Ecto neural progenitor cell (in vitro differentiated cells): ENCODE data around the gene STK10.
"Not testable (repeated sequence)": the region's sequence is repeated elsewhere in the genome, so short reads cannot be mapped to it uniquely, and the experiment has no call there.

Experiments used
- DNase-seq: peaks from one replicate; pipeline ENCODE4 v3.0.0-alpha.2; 2018; ENCODE audit warnings: low spot score

The STK10 gene

DNA sequence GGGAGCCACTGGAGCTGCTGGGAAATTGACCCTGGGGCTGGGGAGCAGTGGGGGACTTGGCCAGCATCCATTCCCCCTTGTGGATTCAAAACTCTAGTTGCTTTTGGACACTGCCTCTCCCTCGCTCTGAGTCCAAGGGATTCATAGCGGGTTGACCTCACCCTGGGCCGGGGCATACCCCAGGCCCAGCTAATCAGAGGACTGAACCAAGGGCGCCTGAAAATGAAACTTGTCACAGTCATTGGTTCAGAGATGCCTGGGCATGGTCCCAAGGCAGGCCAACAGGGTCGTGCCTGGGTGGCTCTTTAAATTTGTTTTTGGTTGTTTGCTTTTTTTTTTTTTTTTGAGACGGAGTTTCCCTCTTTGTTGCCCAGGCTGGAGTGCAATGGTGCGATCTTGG is 22.6 kb downstream of the STK10 start:
- DNase-seq, result no peak

DNA sequence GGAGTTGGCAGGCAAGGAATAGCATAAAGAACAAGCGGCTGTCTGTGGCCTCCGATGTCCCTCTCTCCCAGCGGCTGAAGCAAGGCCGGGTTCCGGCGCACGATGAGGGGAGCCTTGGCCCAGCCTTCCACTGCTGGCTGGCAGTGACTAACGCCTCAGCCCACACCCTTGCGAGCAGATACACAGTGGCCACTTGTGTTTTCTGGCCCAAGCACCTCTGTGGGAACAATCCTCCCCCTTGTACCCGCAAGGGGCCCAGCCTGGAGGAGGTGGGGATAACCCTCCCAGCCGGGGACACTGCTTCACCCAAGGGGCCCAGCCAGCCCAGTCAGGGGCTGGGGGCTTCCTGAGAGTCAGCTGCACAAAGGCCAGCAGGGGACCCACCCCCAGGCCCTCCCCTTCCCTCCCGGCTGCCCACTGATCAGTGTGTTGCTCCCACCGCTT is 23.2 kb downstream of the STK10 start:
- DNase-seq, result no peak

DNA sequence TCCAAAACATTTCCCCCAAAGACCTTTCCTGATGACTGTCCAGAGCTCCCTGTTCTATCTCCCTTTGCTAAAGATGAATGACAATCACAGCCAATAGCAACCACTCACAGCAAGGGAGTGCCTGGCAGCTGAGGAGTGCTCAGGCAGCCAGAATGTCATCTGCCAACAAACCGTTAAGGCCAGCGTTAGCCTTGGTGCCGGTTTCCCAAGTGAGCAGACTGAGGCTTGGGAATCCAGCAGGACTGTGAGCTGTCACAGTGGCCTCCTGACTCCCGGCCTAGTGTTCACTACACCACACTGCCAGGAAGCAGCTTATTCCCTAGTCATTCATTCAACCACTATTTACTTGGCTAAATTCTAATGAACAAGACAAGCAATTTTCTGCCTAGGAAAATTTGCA is 24.7 kb downstream of the STK10 start:
- no peak for DNase-seq

- DNase-seq, result no peak
Observed at GRCh38 chr5:172162987-172163343, 25.1 kb downstream of the STK10 start.

- DNase-seq, result no peak
Observed at GRCh38 chr5:172162323-172162986, 25.6 kb downstream of the STK10 start.

- DNase-seq, result no peak
Observed at GRCh38 chr5:172160506-172160905, 27.5 kb downstream of the STK10 start.

- DNase-seq, result no peak
Observed at GRCh38 chr5:172159016-172159415, 29.0 kb downstream of the STK10 start.

- no peak for DNase-seq
Observed at GRCh38 chr5:172156541-172156994, 31.5 kb downstream of the STK10 start.

- not testable (repeated sequence) for DNase-seq
Observed at GRCh38 chr5:172155101-172155500, 32.9 kb downstream of the STK10 start.

- DNase-seq, result no peak
Observed at GRCh38 chr5:172153695-172154094, 34.3 kb downstream of the STK10 start.

DNA sequence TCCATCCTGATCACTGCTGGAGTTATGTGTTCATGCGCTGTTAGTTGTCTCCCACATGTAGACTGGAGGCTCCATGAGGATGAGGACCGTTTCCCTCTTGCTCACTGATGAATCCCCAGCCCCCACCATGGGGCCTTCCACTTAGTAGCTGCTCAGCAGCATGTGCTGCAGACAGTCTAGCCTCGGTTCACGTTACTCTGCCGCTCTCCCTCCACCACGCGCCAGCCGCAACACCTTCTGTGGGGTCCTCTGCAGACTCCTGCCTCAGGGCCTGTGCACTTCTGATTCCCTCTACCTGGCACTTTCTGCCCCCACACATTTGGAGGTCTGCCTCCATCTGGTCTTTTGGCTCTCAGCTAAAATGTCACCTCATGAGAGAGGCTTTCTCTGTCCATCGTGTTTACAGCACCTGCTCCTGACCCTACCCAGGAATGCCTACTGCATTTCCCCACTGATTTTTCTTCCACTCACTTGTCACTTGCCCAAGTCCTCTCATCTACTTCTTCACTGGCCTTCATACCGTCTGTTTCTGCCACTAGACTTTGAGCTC is 36.3 kb downstream of the STK10 start:
- no peak for DNase-seq

DNA sequence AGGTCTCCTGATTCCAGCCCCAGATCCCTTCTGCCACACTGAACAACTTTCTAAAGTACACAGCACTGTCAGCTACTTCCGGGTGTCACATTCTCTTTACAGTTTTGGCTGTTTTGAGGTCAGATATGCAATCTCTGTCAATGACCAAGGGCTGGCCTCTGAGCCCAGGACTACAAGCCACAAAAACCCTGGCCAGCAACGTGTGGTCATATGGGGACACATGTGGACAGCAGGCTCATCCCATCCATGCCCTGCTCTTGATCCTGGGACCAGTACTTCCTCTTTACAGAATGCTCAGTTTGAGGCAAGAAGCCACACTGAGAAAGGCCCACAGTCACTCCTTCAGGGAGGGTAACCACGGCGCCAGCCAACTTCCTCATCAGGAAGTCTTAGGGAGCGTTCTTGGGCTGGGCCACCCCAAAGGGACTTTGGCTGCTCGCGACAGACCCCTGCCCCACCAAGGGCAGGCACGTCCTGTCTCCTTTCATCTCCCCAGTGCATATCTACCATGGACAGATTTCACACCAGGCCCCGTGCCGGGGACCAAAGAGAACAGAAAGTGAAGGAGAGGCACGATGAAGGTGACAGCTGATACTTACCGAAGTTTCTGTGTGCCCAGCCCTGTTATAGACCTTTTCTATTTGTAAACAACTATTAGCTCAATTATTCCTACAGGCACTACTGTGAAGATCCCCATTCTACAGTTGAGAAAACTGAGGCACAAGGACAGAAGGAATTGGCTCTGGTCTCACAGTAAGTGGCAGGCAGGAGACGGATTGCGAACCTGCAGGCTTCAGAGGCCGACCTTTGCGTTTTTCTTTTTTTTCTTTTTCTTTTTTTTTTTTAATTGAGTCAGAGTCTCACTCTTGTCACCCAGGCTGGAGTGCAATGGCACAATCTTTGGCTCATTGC is 37.3 kb downstream of the STK10 start:
- DNase-seq, result no peak

- DNase-seq, result not testable (repeated sequence)
Observed at GRCh38 chr5:172149481-172149880, 38.5 kb downstream of the STK10 start.

GRCh38 chr5:172149073-172149472 is 39.0 kb downstream of the STK10 start:
- no peak for DNase-seq

DNA sequence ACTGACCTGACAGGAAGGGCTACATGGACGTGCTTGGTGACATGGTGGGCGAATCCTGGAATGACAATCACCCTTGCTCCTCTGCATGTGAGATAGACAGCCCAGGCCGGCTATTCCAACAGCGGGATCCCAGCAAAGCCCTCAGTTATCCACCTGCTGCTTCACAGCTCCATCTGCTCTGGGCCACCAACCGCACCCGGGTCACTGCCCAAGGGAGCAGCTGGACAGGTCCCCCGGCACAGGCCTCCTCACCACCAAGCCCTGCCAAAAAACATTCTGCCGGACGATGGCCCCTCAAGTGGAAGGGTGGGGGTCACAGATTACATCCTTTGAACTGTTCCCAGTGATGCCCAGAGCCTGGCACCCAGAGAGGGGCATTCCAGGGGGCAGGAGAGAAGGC is 39.6 kb downstream of the STK10 start:
- DNase-seq, result no peak

DNA sequence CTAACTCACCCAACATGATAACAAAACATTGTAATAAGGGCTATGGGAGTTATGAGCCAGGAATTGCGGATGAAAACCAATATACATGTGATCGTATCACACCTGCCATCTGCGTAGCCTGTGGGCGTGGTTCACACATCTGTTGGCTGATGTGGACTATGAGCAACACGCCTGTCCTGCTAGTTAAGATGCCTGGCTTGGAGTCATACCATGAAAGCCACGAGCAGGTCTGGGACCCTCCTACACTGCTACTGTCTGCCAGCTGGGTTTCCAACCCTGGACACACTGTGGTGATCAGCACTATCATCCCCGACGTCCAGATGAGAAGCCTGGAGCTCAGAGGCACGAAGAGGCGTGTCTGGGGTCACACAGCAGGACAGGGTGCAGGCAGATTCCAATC is 40.2 kb downstream of the STK10 start:
- no peak for DNase-seq

DNA sequence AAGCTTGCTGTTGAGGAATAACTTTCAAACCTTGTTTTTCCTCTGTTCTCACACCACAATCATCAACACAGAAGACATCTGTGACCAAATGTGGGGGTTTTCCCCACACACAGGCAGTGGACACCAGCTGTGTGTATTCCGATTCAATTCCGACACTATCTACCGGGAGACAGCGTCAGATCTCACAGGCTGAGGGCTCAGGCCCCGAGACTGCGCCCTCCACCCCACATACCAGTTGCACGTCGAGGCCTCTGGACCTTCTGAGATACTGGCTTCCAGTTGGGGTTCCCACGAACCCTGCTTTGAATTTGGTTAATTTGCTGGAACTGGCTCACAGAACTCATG is 41.3 kb downstream of the STK10 start:
- DNase-seq, result no peak

- DNase-seq, result no peak
Observed at GRCh38 chr5:172145870-172146747, 41.9 kb downstream of the STK10 start.

DNA sequence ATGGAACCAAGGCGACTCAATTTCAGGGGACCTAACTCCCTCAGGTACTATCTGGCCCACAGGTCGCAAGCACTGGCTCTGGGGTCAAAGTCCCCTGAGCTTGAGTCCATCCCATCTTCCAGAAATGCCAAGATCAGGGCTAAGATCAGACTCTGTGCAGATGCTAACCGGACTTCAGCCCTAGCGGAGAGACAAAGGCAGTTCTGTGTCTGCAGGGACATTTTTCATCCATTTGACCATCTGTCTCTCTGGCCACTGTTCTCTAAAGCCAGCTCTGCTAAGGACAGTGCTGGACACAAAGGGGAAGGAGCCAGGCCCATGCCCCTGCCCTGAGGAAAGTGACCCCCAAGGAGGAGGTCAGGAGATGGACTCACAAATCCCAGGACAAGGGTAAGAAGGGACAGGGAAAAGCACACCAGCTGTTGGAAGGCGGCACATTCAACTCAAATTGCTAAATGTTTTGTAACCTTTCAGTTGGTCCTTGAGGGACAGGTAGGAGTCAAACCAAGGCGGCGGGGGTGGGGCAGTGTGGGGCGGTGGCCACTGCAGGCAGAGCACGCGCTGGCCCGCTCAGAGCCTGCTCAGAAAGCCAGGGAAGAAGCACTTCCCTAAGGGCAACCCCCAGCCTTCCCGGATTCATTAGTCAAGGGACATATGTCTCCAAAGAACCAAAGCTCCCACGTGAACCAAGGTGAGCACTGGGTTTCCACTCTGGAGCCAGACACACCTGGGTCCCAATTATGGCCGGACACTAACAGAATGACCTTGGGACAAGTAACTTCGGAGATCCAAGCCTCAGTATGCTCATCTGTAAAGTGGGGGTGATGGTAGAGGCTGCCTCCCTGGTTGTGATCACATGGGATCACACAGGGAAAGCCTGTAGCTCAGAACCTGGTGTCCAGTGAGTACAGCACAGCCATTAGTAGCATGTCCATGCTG is 42.8 kb downstream of the STK10 start:
- DNase-seq, result no peak

- no peak for DNase-seq
Observed at GRCh38 chr5:172144291-172144815, 43.7 kb downstream of the STK10 start.

GRCh38 chr5:172143875-172144274 is 44.1 kb downstream of the STK10 start:
- DNase-seq, result no peak
